ENCODE results near the gene DOCK2.
"Not testable (repeated sequence)": the region's sequence is repeated elsewhere in the genome, so short reads cannot be mapped to it uniquely, and the experiment has no call there.

DOCK2 gene

GRCh38 chr5:169723103-169723831, 86.2 kb downstream of the DOCK2 start:
- DNase-seq: no peak

- no peak for DNase-seq
Measured at GRCh38 chr5:169724303-169725087, 87.4 kb downstream of the DOCK2 start.

DNA sequence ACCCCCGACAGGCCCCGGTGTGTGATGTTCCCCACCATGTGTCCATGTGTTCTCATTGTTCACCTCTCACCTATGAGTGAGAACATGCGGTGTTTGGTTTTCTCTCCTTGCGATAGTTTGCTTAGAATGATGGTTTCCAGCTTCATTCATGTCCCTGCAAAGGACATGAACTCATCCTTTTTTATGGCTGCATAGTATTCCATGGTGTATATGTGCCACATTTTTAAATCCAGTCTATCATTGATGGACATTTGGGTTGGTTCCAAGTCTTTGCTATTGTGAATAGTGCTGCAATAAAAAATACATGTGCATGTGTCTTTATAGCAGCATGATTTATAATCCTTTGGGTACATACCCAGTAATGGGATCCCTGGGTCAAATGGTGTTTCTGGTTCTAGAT, 88.6 kb downstream of the DOCK2 start:
- DNase-seq: not testable (repeated sequence)

GRCh38 chr5:169728418-169728817, 91.3 kb downstream of the DOCK2 start:
- DNase-seq: no peak

DNA sequence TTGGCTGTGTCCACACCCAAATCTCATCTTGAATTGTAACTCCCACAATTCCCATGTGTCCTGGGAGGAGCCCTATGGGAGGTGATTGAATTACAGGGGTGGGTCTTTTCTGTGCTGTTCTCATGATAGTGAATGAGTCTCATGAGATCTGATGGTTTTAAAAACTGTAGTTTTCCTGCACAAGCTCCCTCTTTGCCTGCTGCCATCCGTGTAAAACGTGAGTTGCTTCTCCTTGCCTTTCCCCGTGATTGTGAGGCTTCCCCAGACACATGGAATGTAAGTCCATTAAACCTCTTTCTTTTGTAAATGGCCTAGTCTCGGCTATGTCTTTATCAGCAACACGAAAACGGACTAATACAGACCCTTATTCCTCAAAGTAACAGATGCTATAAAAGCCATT, 94.1 kb downstream of the DOCK2 start:
- no peak for DNase-seq

- DNase-seq: no peak
Measured at GRCh38 chr5:169732841-169733240, 95.8 kb downstream of the DOCK2 start.

DNA sequence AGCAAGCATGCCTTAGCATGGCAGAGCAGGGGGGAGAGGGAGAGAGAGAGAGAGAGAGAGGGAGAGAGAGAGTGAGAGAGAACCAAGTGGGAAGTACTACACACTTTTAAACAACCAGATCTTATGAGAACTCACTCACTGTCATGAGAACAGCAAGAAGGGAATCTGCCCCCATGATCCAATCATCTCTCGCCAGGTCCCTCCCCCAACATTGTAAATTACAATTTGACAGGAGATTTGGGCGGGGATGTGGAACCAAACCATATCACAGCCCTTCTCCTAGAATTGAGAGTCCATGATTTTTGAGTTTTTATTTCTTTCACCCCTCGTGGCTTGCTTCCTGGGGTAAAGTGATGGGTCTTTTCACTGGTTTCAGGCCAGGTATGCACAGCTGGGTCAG, 98.8 kb downstream of the DOCK2 start:
- DNase-seq: no peak

GRCh38 chr5:169736653-169737052, 99.6 kb downstream of the DOCK2 start:
- DNase-seq: no peak

DNA sequence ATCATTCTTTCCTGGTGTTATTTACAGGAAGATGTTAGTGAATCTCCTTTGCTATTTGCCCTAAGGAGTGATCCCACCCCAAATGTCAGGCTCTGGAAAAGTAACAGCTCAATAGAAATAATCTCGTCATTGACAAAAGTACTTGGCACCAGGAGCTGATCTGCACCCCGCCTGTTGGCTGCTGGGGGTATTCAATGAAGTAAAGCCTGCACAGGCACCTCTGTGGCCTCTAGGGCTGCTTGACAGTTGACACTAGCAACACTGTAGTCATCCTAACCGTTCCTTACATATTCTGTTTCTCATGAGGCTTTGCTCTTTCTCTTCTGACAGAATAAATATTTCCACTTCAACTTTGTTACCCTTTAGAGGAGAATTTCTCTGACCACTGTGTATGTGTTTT, 103.4 kb downstream of the DOCK2 start:
- no peak for DNase-seq

GRCh38 chr5:169742771-169743296, 105.8 kb downstream of the DOCK2 start:
- no peak for DNase-seq

- DNase-seq: no peak
Measured at GRCh38 chr5:169744336-169744735, 107.3 kb downstream of the DOCK2 start.

GRCh38 chr5:169745441-169746146, 108.5 kb downstream of the DOCK2 start:
- DNase-seq: no peak

GRCh38 chr5:169746147-169746694, 109.1 kb downstream of the DOCK2 start:
- no peak for DNase-seq

DNA sequence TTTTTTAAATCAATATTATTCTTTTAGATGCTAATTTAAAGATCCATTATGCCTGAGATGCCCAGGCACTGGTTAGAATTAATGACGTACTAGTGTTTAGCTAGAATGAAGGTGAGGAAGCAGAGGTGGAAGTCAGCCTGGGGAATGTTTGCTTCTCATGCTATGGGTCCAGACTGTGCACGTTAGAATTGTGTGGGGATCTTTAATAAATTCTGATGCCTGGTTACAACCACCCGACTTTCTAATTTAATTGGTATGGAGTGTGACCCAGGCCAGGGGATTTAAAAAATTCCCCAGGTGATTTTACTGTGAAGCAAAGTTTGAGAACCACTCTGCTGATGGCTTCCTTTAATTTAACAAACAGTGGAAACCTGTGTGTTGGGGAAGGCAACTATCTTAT, 111.1 kb downstream of the DOCK2 start:
- no peak for DNase-seq

- DNase-seq: no peak
Measured at GRCh38 chr5:169749295-169749694, 112.2 kb downstream of the DOCK2 start.

DNA sequence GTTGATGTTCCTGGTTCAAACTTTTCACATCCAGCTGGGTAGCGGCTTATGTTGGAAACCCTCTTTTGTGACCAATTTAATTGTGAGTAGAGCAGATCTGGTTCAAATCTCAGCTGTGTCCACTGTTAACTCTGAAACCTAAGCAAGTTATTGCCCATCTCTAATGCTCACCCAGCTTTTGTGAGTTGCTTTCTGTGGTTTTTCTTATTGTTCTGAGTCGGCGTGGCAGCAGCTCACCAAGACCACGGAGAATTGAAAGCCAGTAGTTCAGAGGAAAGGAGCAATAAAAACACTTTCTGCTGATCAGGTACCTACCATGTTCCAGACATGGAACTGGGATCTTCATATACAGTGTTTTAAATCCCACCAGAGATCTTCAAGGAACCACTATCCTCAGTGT, 114.4 kb downstream of the DOCK2 start:
- no peak for DNase-seq

DNA sequence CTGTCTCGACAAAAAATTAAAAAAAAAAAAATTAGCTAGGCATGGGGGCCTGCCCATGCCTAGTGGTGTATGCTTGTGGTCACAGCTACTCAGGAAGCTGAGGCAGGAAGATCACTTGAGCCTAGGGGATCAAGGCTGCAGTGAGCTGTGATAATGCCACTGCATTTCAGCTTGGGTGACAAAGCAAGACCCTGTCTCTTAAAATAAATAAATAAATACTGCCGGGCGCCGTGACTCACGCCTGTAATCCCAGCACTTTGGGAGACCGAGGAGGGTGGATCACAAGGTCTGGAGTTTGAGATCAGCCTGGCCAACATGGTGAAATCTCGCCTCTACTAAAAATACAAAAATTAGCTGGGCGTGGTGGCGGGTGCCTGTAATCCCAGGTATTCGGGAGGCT, 115.5 kb downstream of the DOCK2 start:
- DNase-seq: not testable (repeated sequence)

DNA sequence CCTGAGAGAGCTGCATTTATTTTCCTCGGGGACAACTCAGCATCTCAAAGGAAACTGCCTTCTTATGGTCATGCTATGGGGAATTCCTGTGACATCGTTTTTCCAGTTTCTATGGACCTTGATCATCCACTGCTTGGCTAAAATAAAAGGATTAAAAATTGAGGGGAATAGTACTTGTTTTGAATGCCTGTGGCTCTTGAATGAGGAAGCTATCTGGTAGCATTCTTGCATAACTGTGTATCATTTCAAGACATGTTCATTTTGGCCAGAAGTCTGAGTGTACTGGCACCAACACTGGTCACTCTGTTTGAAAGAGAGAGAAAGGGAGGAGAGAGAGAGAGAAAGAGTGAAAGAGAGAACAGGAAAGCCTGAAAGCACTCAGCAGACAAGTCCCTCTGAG, 116.7 kb downstream of the DOCK2 start:
- no peak for DNase-seq

- no peak for DNase-seq
Measured at GRCh38 chr5:169754737-169755136, 117.7 kb downstream of the DOCK2 start.

GRCh38 chr5:169756071-169756765, 119.1 kb downstream of the DOCK2 start:
- no peak for DNase-seq

- no peak for DNase-seq
Measured at GRCh38 chr5:169757016-169757415, 119.9 kb downstream of the DOCK2 start.

DNA sequence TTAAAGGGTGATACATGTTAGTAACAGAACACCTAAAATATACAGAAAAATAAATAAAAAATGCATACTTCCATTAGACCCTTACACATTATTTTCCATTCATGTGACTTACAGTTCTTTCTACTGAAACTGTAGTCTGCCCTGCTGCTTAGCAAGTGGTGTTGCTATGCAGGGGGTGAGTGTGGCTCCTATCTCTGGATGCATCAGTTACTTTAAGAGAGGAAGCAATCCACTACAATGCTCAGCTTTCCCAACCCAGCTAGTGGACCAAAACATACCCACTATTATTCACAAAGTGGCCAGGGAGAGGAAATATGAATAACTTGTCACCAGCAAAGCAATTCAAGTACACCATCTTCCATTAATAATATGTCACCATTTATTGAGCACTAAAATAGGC, 121.8 kb downstream of the DOCK2 start:
- DNase-seq: no peak

DNA sequence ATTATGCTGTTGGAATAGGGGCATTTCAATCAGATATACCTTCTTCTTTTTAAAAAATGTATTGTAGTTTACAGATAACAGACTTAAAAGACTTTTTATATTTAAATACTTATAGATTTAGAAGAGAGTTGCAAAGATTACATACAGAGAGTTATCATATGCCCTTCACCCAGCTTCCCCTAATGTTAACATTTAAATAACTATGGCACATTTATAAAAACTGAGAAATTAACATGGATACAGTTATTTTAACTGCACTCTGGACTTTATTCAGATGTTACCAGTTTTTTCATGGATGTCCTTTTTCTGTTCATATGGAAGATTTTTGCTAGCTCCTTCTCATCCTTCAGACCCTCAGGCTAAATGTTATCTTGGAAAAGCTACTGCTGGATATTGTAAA, 123.2 kb downstream of the DOCK2 start:
- no peak for DNase-seq
